H1 (cell line): ENCODE data around the gene SLC38A10. TPM values are rescaled to one million over a fixed set of nuclear protein-coding genes. Genes with fewer than 3 reads are reported as not detected.

Experiments used
- CTCF ChIA-PET: fragments of 300-600 bp; sonication (Branson Sonifier 250); formaldehyde crosslinking; loops from one replicate; lab custom pipeline; 2021; ENCODE audit not compliant: partially characterized antibody; lab: Charles Lee
- POLR2A ChIA-PET: fragments of 300-600 bp; sonication (Branson Sonifier 250); formaldehyde crosslinking; loops from one replicate; lab custom pipeline; 2021; ENCODE audit warnings: inconsistent platforms; ENCODE audit not compliant: partially characterized antibody; lab: Charles Lee
- DNase-seq, 2 experiments: peaks; one replicate each; pipeline versions ENCODE4 v3.0.0 to v3.0.0-alpha.2; 2010 to 2022; ENCODE audit warnings: low spot score in 2 of 2, low read depth in 1 of 2, mixed read lengths in 1 of 2
- FAIRE-seq: peaks from 2 replicates; lab custom pipeline; 2011; peaks lifted over from hg19 to GRCh38; lab: Jason Lieb, UNC
- H2AFZ ChIP-seq: 2 replicates; pipeline ENCODE4 v1.8.1; 2012; ENCODE audit warnings: low read length, inconsistent platforms
- H2AK5ac ChIP-seq: 2 replicates; pipeline ENCODE4 v1.6.1; 2013; ENCODE audit warnings: low read depth, low read length
- H2BK120ac ChIP-seq: replicated peaks from 2 replicates; pipeline ENCODE3; 2013; ENCODE audit warnings: low read depth, low read length, inconsistent platforms
- H2BK12ac ChIP-seq: 2 replicates; pipeline ENCODE4 v1.6.1; 2013; ENCODE audit warnings: low read depth, low read length
- H2BK15ac ChIP-seq: 2 replicates; pipeline ENCODE4 v1.6.1; 2013; ENCODE audit warnings: low read length
- H2BK20ac ChIP-seq: 2 replicates; pipeline ENCODE4 v1.6.1; 2013; ENCODE audit warnings: low read length
- H2BK5ac ChIP-seq: 2 replicates; pipeline ENCODE4 v1.6.1; 2013; ENCODE audit warnings: low read depth, low read length
- H3K14ac ChIP-seq: 2 replicates; pipeline ENCODE4 v1.6.1; 2013; ENCODE audit warnings: inconsistent platforms; ENCODE audit not compliant: insufficient read length
- H3K18ac ChIP-seq: 2 replicates; pipeline ENCODE4 v1.6.1; 2013; ENCODE audit warnings: low read length; ENCODE audit errors: extremely low read depth
- H3K23ac ChIP-seq: 2 replicates; pipeline ENCODE4 v1.6.1; 2013; ENCODE audit warnings: inconsistent platforms; ENCODE audit not compliant: insufficient read length
- H3K23me2 ChIP-seq: 2 replicates; pipeline ENCODE4 v1.6.1; 2013; ENCODE audit warnings: low read depth, low read length
- H3K27ac ChIP-seq: 2 replicates; pipeline ENCODE4 v1.6.1; 2011; ENCODE audit warnings: low read depth, low read length, inconsistent platforms
- H3K27me3 ChIP-seq, 4 experiments: replicated peaks in 1 of 4; 1 replicate in 1 of 4; 2 replicates in 3 of 4; pipeline versions ENCODE4 v1.6.1 to v1.8.1; 2011 to 2013; ENCODE audit warnings: low read length in 3 of 4, mild to moderate bottlenecking in 3 of 4, inconsistent platforms in 2 of 4, mixed read lengths in 2 of 4, moderate library complexity in 1 of 4; ENCODE audit not compliant: control insufficient read depth in 3 of 4, insufficient read depth in 3 of 4; ENCODE audit errors: extremely low read depth in 1 of 4
- H3K36me3 ChIP-seq, 4 experiments: 2 replicates each; pipeline versions ENCODE4 v1.6.1 to v1.8.1; 2011 to 2013; ENCODE audit warnings: mild to moderate bottlenecking in 4 of 4, low read length in 3 of 4, moderate library complexity in 2 of 4, control low read depth in 1 of 4, inconsistent platforms in 1 of 4; ENCODE audit not compliant: insufficient read depth in 4 of 4, control insufficient read depth in 2 of 4
- H3K4ac ChIP-seq: replicated peaks from 2 replicates; pipeline ENCODE3; 2013; ENCODE audit warnings: low read length, low read depth, mixed read lengths, inconsistent platforms; ENCODE audit not compliant: insufficient read length
- H3K4me1 ChIP-seq, 4 experiments: replicated peaks in 1 of 4; 1 replicate in 1 of 4; 2 replicates in 3 of 4; pipeline versions ENCODE4 v1.6.1 to v1.8.1; 2011 to 2013; ENCODE audit warnings: low read length in 3 of 4, inconsistent platforms in 2 of 4, mixed read lengths in 1 of 4; ENCODE audit not compliant: insufficient read depth in 4 of 4, control insufficient read depth in 3 of 4
- H3K4me2 ChIP-seq, 2 experiments: 2 replicates each; pipeline versions ENCODE4 v1.6.1 to v1.8.1; 2011 to 2013; ENCODE audit warnings: low read depth in 2 of 2, low read length in 2 of 2, control low read depth in 1 of 2, inconsistent platforms in 1 of 2, mild to moderate bottlenecking in 1 of 2; ENCODE audit not compliant: insufficient read depth in 1 of 2
- H3K4me3 ChIP-seq, 4 experiments: fragments of 200-600, 300-600 bp in 1 of 4; sonication (generic), shearing (Covaris generic), sonication (Bioruptor Twin) in 1 of 4; 2 replicates each; pipeline versions ENCODE4 v1.5.1 to v1.8.1; 2011 to 2016; ENCODE audit warnings: low read length in 4 of 4, low read depth in 3 of 4, control low read depth in 2 of 4, inconsistent platforms in 2 of 4, mild to moderate bottlenecking in 2 of 4, mixed read lengths in 1 of 4, moderate library complexity in 1 of 4; ENCODE audit not compliant: insufficient read depth in 2 of 4; ENCODE audit errors: extremely low read depth in 1 of 4
- H3K56ac ChIP-seq: replicated peaks from 2 replicates; pipeline ENCODE3; 2013; ENCODE audit warnings: low read depth, mild to moderate bottlenecking, mixed read lengths, low read length, inconsistent platforms; ENCODE audit not compliant: insufficient read length
- H3K79me1 ChIP-seq: 2 replicates; pipeline ENCODE4 v1.6.1; 2013; ENCODE audit warnings: low read depth, low read length, control low read depth
- H3K79me2 ChIP-seq, 2 experiments: 2 replicates each; pipeline versions ENCODE4 v1.6.1 to v1.8.1; 2012 to 2013; ENCODE audit warnings: low read length in 2 of 2, mild to moderate bottlenecking in 2 of 2, inconsistent platforms in 1 of 2; ENCODE audit not compliant: insufficient read depth in 2 of 2, control insufficient read depth in 1 of 2
- H3K9ac ChIP-seq, 4 experiments: replicated peaks in 1 of 4; 1 replicate in 1 of 4; 2 replicates in 3 of 4; pipeline versions ENCODE4 v1.6.1 to v1.8.1; 2011 to 2013; ENCODE audit warnings: low read depth in 3 of 4, low read length in 3 of 4, control low read depth in 2 of 4, mild to moderate bottlenecking in 2 of 4, moderate library complexity in 2 of 4, inconsistent platforms in 1 of 4; ENCODE audit errors: extremely low read depth in 1 of 4
- H3K9me3 ChIP-seq, 2 experiments: 2 replicates each; pipeline versions ENCODE4 v1.6.1 to v1.8.1; 2012 to 2013; ENCODE audit warnings: mild to moderate bottlenecking in 2 of 2, moderate library complexity in 2 of 2, control low read depth in 1 of 2, inconsistent platforms in 1 of 2, low read depth in 1 of 2, low read length in 1 of 2, mixed read lengths in 1 of 2; ENCODE audit not compliant: insufficient read depth in 2 of 2
- H4K20me1 ChIP-seq, 2 experiments: replicated peaks in 1 of 2; 2 replicates each; pipeline versions ENCODE3 to v1.8.1; 2011 to 2013; ENCODE audit warnings: inconsistent platforms in 2 of 2, low read length in 2 of 2, mild to moderate bottlenecking in 1 of 2; ENCODE audit not compliant: insufficient read depth in 2 of 2, control insufficient read depth in 1 of 2
- H4K5ac ChIP-seq: 2 replicates; pipeline ENCODE4 v1.6.1; 2013; ENCODE audit warnings: low read length, low read depth, mixed read lengths, inconsistent platforms; ENCODE audit not compliant: insufficient read length
- H4K8ac ChIP-seq: 2 replicates; pipeline ENCODE4 v1.8.0; 2013; ENCODE audit warnings: mild to moderate bottlenecking, moderate library complexity, low read length, inconsistent platforms; ENCODE audit not compliant: insufficient read depth; ENCODE audit errors: extremely low read depth
- H4K91ac ChIP-seq: replicated peaks from 2 replicates; pipeline ENCODE3; 2013; ENCODE audit warnings: low read length, mixed read lengths, inconsistent platforms; ENCODE audit not compliant: insufficient read length
- CBX5 ChIP-seq: fragments of 300-800, 300-1000 bp; sonication (generic); IDR thresholded peaks from 2 replicates; pipeline ENCODE4 v1.7.1; 2016; ENCODE audit warnings: antibody characterized with exemption, low read length, low read depth
- CBX8 ChIP-seq: fragments of 300-800, 300-1000 bp; sonication (generic); IDR thresholded peaks from 2 replicates; pipeline ENCODE4 v1.7.1; 2016; ENCODE audit warnings: low read depth, low read length, borderline replicate concordance
- CREB1 ChIP-seq: IDR thresholded peaks from 2 replicates; pipeline ENCODE4 v1.6.1; 2012; ENCODE audit warnings: inconsistent platforms
- FOSL1 ChIP-seq: IDR thresholded peaks from 2 replicates; pipeline ENCODE4 v1.6.1; 2011; ENCODE audit warnings: mild to moderate bottlenecking, low read depth, low read length, moderate library complexity; ENCODE audit not compliant: insufficient read depth
- GABPA ChIP-seq: IDR thresholded peaks from 2 replicates; pipeline ENCODE4 v1.6.1; 2011; ENCODE audit warnings: mild to moderate bottlenecking, low read length, moderate library complexity, borderline replicate concordance; ENCODE audit not compliant: insufficient read depth
- HDAC6 ChIP-seq: IDR thresholded peaks from one replicate; pipeline ENCODE4 v1.7.1; 2012; ENCODE audit warnings: low read depth, mild to moderate bottlenecking, inconsistent platforms, low read length, moderate library complexity
- POU5F1 ChIP-seq: IDR thresholded peaks from 2 replicates; pipeline ENCODE4 v1.6.1; 2011; ENCODE audit warnings: low read depth, mild to moderate bottlenecking, low read length, moderate library complexity
- RNF2 ChIP-seq: fragments of 200-900, 300-1000 bp; sonication (generic); IDR thresholded peaks from 2 replicates; pipeline ENCODE4 v1.7.1; 2016; ENCODE audit warnings: borderline replicate concordance, low read depth, mild to moderate bottlenecking, antibody characterized with exemption, low read length; ENCODE audit not compliant: poor library complexity, severe bottlenecking; ENCODE audit errors: missing control alignments
- SIX5 ChIP-seq: IDR thresholded peaks from 2 replicates; pipeline ENCODE4 v1.6.1; 2011; ENCODE audit warnings: mild to moderate bottlenecking, low read depth, low read length
- WGBS, 2 experiments: shearing (Covaris generic) in 1 of 2; methylation state at CpG; one replicate each; pipeline versions ENCODE4 v1.1.6 to v1.1.7; 2013 to 2015; ENCODE audit warnings: low lambda C conversion rate in 2 of 2, mixed read lengths in 2 of 2, inconsistent platforms in 1 of 2, low coverage in 1 of 2, missing lambda C conversion rate in 1 of 2; ENCODE audit not compliant: insufficient replicate concordance in 2 of 2, insufficient coverage in 1 of 2, insufficient read length in 1 of 2; ENCODE audit errors: extremely low coverage in 1 of 2, missing lambda C conversion rate in 1 of 2; 5-methylcytosine and 5-hydroxymethylcytosine counted together
- polyA plus RNA-seq, 7 experiments: library from polyadenylated mRNA; depleted of rRNA in 3 of 7; stranded (reverse) in 5 of 7; unstranded in 2 of 7; fragments of >200 nt in 5 of 7; fragments of 200-250 nt in 2 of 7; gene quantifications; 1 replicate in 5 of 7; 2 replicates in 1 of 7; 4 replicates in 1 of 7; pipeline versions ENCODE4 v1.2.1 to v1.2.3, GENCODE V29; 2011 to 2013; ENCODE audit warnings: missing spikeins in 2 of 7, mixed read lengths in 2 of 7
- total RNA-seq: library from RNA; stranded (reverse); fragmentation: NEBNext Ultra II Directional; extraction: Animal tissue kit (Norgen Biotek cat#: 25700); gene quantifications from 2 replicates; pipeline ENCODE4 v1.2.1, GENCODE V29; 2021

The SLC38A10 gene
- total and polyA plus RNA-seq, 2 of the 8 experiments (the other 6 are each of a cell fraction or from before 2014, with no cell fraction given): 26.4 to 41.0 TPM

DNA sequence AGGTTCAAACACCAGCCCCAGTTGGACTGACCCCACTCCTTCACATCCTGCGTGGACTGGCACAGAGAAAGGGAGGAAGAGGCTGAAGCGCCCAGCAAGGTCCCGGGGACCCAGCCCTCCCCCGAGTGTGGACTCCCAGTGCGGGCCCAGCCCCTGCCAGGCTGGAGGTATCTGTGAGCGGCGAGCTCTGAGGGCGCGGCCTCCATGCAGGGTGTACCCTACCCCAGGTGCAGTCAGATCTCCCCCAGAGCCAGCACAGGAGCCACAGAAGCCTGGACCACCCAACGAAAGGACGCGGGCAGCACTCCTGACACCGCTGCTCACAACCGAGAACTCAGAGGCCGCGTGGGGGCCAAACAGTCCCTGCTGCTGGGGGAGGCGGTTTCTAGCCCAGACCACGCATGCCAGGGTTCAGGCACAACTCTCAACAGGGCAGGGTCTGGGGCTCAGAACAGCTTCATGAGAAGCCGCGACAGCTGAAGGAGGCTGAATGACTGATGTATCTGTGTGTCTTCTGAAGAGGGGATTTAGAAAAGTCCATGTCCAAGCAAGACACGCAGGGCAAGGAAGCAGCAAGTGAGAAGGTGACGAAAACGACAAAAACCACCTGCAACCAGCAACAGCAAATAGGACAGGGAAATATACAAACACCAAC lies 8.5 kb downstream of the SLC38A10 start:
- no peak overlapping the region for H3K18ac ChIP-seq
- H4K20me1 ChIP-seq: peaks cover 10 to 16% of the 10 kb centered on the region in 2 experiments
- no peak overlapping the region for H2AK5ac ChIP-seq
- no peaks in the 10 kb centered on the region for H3K27me3 ChIP-seq
- H2BK5ac ChIP-seq: no peak overlapping the region; the same call in 1 of the 2 replicates
- ChIA-PET POLR2A (interaction anchor here (1.3 kb wide), 1 partner anchor 252 kb away, joined by 4 read pairs; no protein-coding TSS in a partner anchor), CTCF (interaction anchor here (1.2 to 2.0 kb wide), 3 partner anchors 33 to 187 kb away, joined by 4 to 7 read pairs (median 4); no protein-coding TSS in a partner anchor)
- no peak overlapping the region for H2BK20ac ChIP-seq
- H3K4me3 ChIP-seq: no peak overlapping the region
- H3K79me2 ChIP-seq: peaks cover 0 to 18% of the 10 kb centered on the region in 2 experiments; a peak in 2 of 4 replicates
- H3K36me3 ChIP-seq: peaks cover 0 to 9% (median 4%) of the 10 kb centered on the region in 4 experiments; a peak in 4 of 8 replicates
- H3K4me1 ChIP-seq: peaks cover 0 to 12% (median 0%) of the 10 kb centered on the region in 4 experiments; a peak in 4 of 7 replicates
- H3K9ac ChIP-seq: no peak overlapping the region
- no peak overlapping the region for H3K56ac ChIP-seq
- no peak overlapping the region for H3K4me2 ChIP-seq
- H2BK15ac ChIP-seq: no peak overlapping the region
- no peak overlapping the region for H4K5ac ChIP-seq
- no peak for FAIRE-seq
- H3K14ac ChIP-seq: no peak overlapping the region
- no peak overlapping the region for H2AFZ ChIP-seq
- no peak overlapping the region for H3K23ac ChIP-seq
- no peak overlapping the region for H2BK120ac ChIP-seq
- peaks cover 13% of the 10 kb centered on the region for H3K79me1 ChIP-seq
- H3K4ac ChIP-seq: no peak overlapping the region
- no peaks in the 10 kb centered on the region for H3K23me2 ChIP-seq
- H4K91ac ChIP-seq: no peak overlapping the region
- DNase-seq: no peak
- H3K9me3 ChIP-seq: no peaks in the 10 kb centered on the region
- H4K8ac ChIP-seq: no peak overlapping the region
- no peak overlapping the region for H2BK12ac ChIP-seq
- WGBS, 2 experiments: 95% methylated on average over 17 of the region's 23 CpGs; no CpG with 5 or more reads in 1 of the 2 experiments
- no peak overlapping the region for H3K27ac ChIP-seq
- TF ChIP-seq CREB1 (no peak), POU5F1 (no peak), GABPA (no peak), HDAC6 (no peak), FOSL1 (no peak), SIX5 (no peak), RNF2 (no peak), CBX5 (no peak), CBX8 (no peak)
